Measurements from ENCODE around the gene HECA.

DNA sequence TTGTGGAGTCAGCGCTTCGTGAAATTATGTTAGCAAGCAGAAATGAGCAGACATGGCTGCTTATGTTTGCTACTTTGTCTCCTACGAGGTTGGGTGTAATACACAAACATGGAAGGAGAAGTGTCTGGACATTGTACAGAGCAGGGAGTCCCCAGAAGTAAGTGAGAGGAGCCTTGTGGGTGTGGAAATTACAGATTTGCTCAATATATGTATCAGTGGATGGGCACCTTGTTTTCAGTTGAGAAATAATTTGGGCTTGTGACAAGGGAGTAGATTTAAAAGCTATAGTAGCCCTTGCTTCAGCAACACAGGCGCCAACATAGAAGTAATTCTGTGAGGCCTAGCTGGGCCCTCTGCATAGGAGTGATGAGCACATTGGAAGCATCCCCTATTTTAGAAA lies 49.2 kb downstream of the HECA start:
- TF ChIP-seq CTCF (IDR thresholded peaks at IDR 0.05) (no peak), POLR2A (IDR thresholded peaks at IDR 0.05) (no peak)
